Vagina (tissue), 2 donors: ENCODE measurements around the gene ARPP21. TPM values are rescaled to one million over a fixed set of nuclear protein-coding genes. Genes with fewer than 3 reads are reported as not detected.

Experiments used
- DNase-seq, 2 donors: peaks; one replicate each; pipeline ENCODE4 v3.0.0-alpha.2; 2017; ENCODE audit errors: extremely low spot score in 2 of 2
- H3K27ac ChIP-seq: fragments of 200-600 bp; sonication (generic); one replicate; pipeline ENCODE4 v1.5.1; 2019
- H3K27me3 ChIP-seq: fragments of 200-600 bp; sonication (generic); one replicate; pipeline ENCODE4 v1.5.1; 2019
- H3K36me3 ChIP-seq, 2 donors: fragments of 200-600 bp; sonication (generic); one replicate each; pipeline ENCODE4 v1.5.1; 2017 to 2019
- H3K4me1 ChIP-seq: fragments of 200-600 bp; sonication (generic); one replicate; pipeline ENCODE4 v1.5.1; 2019
- H3K4me3 ChIP-seq, 2 donors: fragments of 200-600 bp; sonication (generic); 1 replicate in 1 of 2; 2 replicates in 1 of 2; pipeline ENCODE4 v1.5.1; 2016 to 2019
- H3K9me3 ChIP-seq: fragments of 200-600 bp; sonication (generic); one replicate; pipeline ENCODE4 v1.5.1; 2019
- CTCF ChIP-seq, 3 experiments: fragments of 450-650 bp in 2 of 3; fragments of 200-600 bp in 1 of 3; sonication (generic) in 1 of 3; IDR thresholded peaks; one replicate each; pipeline ENCODE4 v1.5.1; 2017 to 2019; ENCODE audit warnings: antibody characterized with exemption in 3 of 3, mild to moderate bottlenecking in 2 of 3, moderate library complexity in 2 of 3
- POLR2A ChIP-seq, 2 donors: fragments of 450-650 bp; IDR thresholded peaks; one replicate each; pipeline ENCODE4 v1.6.1; 2017; ENCODE audit warnings: antibody characterized with exemption in 2 of 2, mild to moderate bottlenecking in 2 of 2, moderate library complexity in 2 of 2
- POLR2AphosphoS5 ChIP-seq, 2 donors: sonication (generic); formaldehyde crosslinking; IDR thresholded peaks; one replicate each; pipeline ENCODE4 v1.9.0; 2017; ENCODE audit warnings: antibody characterized with exemption in 2 of 2, mild to moderate bottlenecking in 2 of 2, low read depth in 1 of 2; ENCODE audit not compliant: insufficient read depth in 1 of 2
- intact Hi-C: fragments of 100-400 bp; cut with DNase I; formaldehyde crosslinking; loops from one replicate; pipeline ENCODE4 v1.15.1; 2023
- total RNA-seq: library from RNA; depleted of rRNA; stranded (reverse); fragments of >200 nt; gene quantifications from one replicate; pipeline ENCODE4 v1.2.3, GENCODE V29; 2016

ARPP21 gene
- total RNA-seq, 1 donor from 2014 or later, result not detected

GRCh38 chr3:35688826-35689225 is 49.5 kb downstream of the ARPP21 start:
- intact Hi-C loops, result no loop called here
- no peaks in the 10 kb centered on the region for H3K4me1 ChIP-seq
- no peaks in the 10 kb centered on the region for H3K27me3 ChIP-seq
- H3K4me3 ChIP-seq, result no peak overlapping the region
- H3K36me3 ChIP-seq, result no peaks in the 10 kb centered on the region
- no peak for DNase-seq
- no peak overlapping the region for H3K27ac ChIP-seq
- H3K9me3 ChIP-seq, result no peaks in the 10 kb centered on the region
- no peak for TF ChIP-seq CTCF (IDR thresholded peaks at IDR 0.05)
- no peak for TF ChIP-seq POLR2AphosphoS5 (IDR thresholded peaks at IDR 0.05; ENCODE audit: insufficient read depth in 1 of 2, low read depth in 1 of 2)
- TF ChIP-seq POLR2A (IDR thresholded peaks at IDR 0.05), result no peak

DNA sequence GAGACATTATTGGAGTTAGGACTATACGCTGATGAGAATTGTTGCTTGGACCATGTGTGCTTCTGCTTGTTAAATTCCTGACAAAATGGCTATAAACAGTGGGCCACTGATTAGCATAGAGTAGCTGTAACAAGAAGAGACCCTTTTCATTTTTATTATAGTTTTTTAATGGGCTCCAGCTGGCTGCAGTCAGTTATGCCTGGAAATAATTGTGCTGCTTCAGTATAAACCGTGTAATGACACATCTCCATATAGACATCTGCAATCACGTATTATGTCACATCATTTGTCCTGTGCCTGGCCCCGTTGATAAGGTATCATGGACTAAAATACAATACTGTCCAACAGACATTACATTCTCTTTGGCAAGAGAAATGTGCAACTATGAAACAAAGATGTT is 50.9 kb downstream of the ARPP21 start:
- TF ChIP-seq CTCF (IDR thresholded peaks at IDR 0.05) (no peak), POLR2AphosphoS5 (IDR thresholded peaks at IDR 0.05; ENCODE audit: insufficient read depth in 1 of 2, low read depth in 1 of 2) (no peak), POLR2A (IDR thresholded peaks at IDR 0.05) (no peak)
- intact Hi-C loops, result no loop called here
- no peak overlapping the region for H3K27ac ChIP-seq
- no peaks in the 10 kb centered on the region for H3K27me3 ChIP-seq
- H3K36me3 ChIP-seq, result no peaks in the 10 kb centered on the region
- no peaks in the 10 kb centered on the region for H3K9me3 ChIP-seq
- no peak overlapping the region for H3K4me3 ChIP-seq
- no peak for DNase-seq
- no peaks in the 10 kb centered on the region for H3K4me1 ChIP-seq

GRCh38 chr3:35705904-35706303 is 66.6 kb downstream of the ARPP21 start:
- no peaks in the 10 kb centered on the region for H3K4me1 ChIP-seq
- H3K36me3 ChIP-seq, result no peaks in the 10 kb centered on the region
- H3K27me3 ChIP-seq, result no peaks in the 10 kb centered on the region
- H3K4me3 ChIP-seq, result no peak overlapping the region
- no peak for DNase-seq
- H3K27ac ChIP-seq, result no peak overlapping the region
- no peak for TF ChIP-seq POLR2AphosphoS5 (IDR thresholded peaks at IDR 0.05; ENCODE audit: insufficient read depth in 1 of 2, low read depth in 1 of 2)
- no peaks in the 10 kb centered on the region for H3K9me3 ChIP-seq
- intact Hi-C loops, result no loop called here

GRCh38 chr3:35707904-35708303 is 68.6 kb downstream of the ARPP21 start:
- H3K27me3 ChIP-seq, result no peaks in the 10 kb centered on the region
- no peak for DNase-seq
- no peak overlapping the region for H3K27ac ChIP-seq
- no peaks in the 10 kb centered on the region for H3K4me1 ChIP-seq
- intact Hi-C loops, result no loop called here
- no peaks in the 10 kb centered on the region for H3K9me3 ChIP-seq
- no peak overlapping the region for H3K4me3 ChIP-seq
- TF ChIP-seq POLR2AphosphoS5 (IDR thresholded peaks at IDR 0.05; ENCODE audit: insufficient read depth in 1 of 2, low read depth in 1 of 2) (no peak), POLR2A (IDR thresholded peaks at IDR 0.05) (no peak), CTCF (IDR thresholded peaks at IDR 0.05) (no peak)
- no peaks in the 10 kb centered on the region for H3K36me3 ChIP-seq

DNA sequence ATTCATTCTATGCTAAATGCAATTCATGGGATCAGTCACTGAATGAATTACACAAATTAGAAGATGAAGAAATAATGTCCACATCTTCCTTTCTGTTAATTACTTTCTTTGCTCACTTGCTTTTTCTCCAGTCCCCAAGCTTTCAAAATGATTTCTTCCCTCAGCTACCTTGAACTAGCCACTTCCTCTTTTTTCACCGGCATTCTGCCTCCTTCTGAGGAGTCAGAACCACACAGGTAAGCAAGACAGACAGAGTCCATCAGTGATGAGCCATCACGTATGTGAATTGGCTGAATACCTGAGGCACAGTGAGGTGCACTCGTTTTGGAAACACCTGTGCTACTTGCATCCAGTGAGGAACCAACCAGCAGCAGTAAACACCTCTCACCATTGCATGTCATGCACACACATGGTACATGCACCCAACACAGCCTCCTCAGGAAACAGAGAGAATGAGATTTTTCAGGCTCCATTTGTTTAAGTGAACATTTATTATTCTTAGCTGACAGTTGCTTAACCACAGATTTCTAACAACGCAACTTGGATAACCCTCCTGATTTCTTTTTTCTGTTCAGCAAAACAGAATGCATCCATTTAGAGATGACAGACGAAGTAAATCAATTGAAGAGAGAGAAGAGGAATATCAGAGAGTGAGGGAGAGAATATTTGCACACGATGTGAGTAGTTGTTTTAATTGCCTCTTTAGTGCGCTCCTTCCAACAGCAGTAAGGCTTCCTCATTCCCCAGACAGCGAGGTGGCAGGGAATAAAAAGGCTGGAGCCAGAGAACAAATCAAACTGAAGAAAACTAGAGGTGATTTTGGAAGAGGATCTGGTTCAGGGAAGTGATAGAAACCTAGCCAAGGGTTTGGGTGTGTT is 69.3 kb downstream of the ARPP21 start:
- intact Hi-C loops, result no loop called here
- Histone ChIP-seq H3K9me3 (no peaks in the 10 kb centered on the region), H3K36me3 (no peaks in the 10 kb centered on the region), H3K4me3 (no peak overlapping the region), H3K4me1 (no peaks in the 10 kb centered on the region), H3K27ac (no peak overlapping the region), H3K27me3 (no peaks in the 10 kb centered on the region)
- no peak for DNase-seq
- TF ChIP-seq POLR2AphosphoS5 (IDR thresholded peaks at IDR 0.05; ENCODE audit: insufficient read depth in 1 of 2, low read depth in 1 of 2), result no peak
- no peak for TF ChIP-seq POLR2A (IDR thresholded peaks at IDR 0.05)
- TF ChIP-seq CTCF (IDR thresholded peaks at IDR 0.05), result no peak
